ENCODE results near the gene CCDC92B.
A peak's percentile ranks its signal among the peaks of the same experiment; 100 is the strongest.

CCDC92B gene

GRCh38 chr17:2718150-2718938 lies 31.1 kb downstream of the CCDC92B start:
- no peak for DNase-seq

- no peak for DNase-seq
Measured at GRCh38 chr17:2716649-2717048, 32.8 kb downstream of the CCDC92B start.

GRCh38 chr17:2713881-2714280 lies 35.6 kb downstream of the CCDC92B start:
- DNase-seq: no peak

GRCh38 chr17:2712300-2713043 lies 37.0 kb downstream of the CCDC92B start:
- DNase-seq: no peak

GRCh38 chr17:2711608-2712299 lies 37.7 kb downstream of the CCDC92B start, which contains the start of gene CLUH:
Gene CLUH (minus strand): TSS chr17:2711764. CDS start chr17:2711661, 103 bp downstream.
- DNase-seq: peak; percentile 90

- DNase-seq: no peak
Measured at GRCh38 chr17:2710803-2711607, 38.4 kb downstream of the CCDC92B start.

- no peak for DNase-seq
Measured at GRCh38 chr17:2710071-2710802, 39.2 kb downstream of the CCDC92B start.

- DNase-seq: no peak
Measured at GRCh38 chr17:2709183-2709661, 40.2 kb downstream of the CCDC92B start.

- no peak for DNase-seq
Measured at GRCh38 chr17:2708585-2709182, 40.8 kb downstream of the CCDC92B start.

GRCh38 chr17:2707721-2708584 lies 41.5 kb downstream of the CCDC92B start:
- DNase-seq: no peak

GRCh38 chr17:2706911-2707510 lies 42.4 kb downstream of the CCDC92B start:
- no peak for DNase-seq

GRCh38 chr17:2705888-2706795 lies 43.3 kb downstream of the CCDC92B start:
- no peak for DNase-seq

GRCh38 chr17:2705263-2705662 lies 44.2 kb downstream of the CCDC92B start:
- DNase-seq: no peak

- DNase-seq: no peak
Measured at GRCh38 chr17:2704890-2705248, 44.6 kb downstream of the CCDC92B start.

- DNase-seq: no peak
Measured at GRCh38 chr17:2704031-2704889, 45.2 kb downstream of the CCDC92B start.

GRCh38 chr17:2703606-2704005 lies 45.8 kb downstream of the CCDC92B start:
- no peak for DNase-seq

GRCh38 chr17:2703181-2703580 lies 46.3 kb downstream of the CCDC92B start:
- DNase-seq: no peak
